Right cardiac atrium (tissue), 5 donors: ENCODE data around the gene TMEM236. TPM values are rescaled to one million over a fixed set of nuclear protein-coding genes. Genes with fewer than 3 reads are reported as not detected.
A peak's percentile ranks its signal among the peaks of the same experiment; 100 is the strongest.

ENCODE experiments used
- ATAC-seq, 2 donors: fragments of 200-7000 bp; cut with Tn5 transposase; one replicate each; pipeline versions ENCODE4 v1.8.0 to v1.9.1; 2020; ENCODE audit warnings: moderate library complexity in 2 of 2, mild to moderate bottlenecking in 1 of 2
- DNase-seq, 3 donors: peaks; one replicate each; pipeline ENCODE4 v3.0.0-alpha.2; 2020
- H3K27ac ChIP-seq: one replicate; pipeline ENCODE4 v1.5.1; 2013; ENCODE audit warnings: mild to moderate bottlenecking, low read length, control low read depth, moderate library complexity
- H3K27me3 ChIP-seq: one replicate; pipeline ENCODE4 v1.6.1; 2013; ENCODE audit not compliant: control insufficient read depth, insufficient read depth
- H3K4me1 ChIP-seq: one replicate; pipeline ENCODE4 v1.6.1; 2013; ENCODE audit warnings: low read length; ENCODE audit not compliant: control insufficient read depth, insufficient read depth
- H3K4me3 ChIP-seq: one replicate; pipeline ENCODE4 v1.5.1; 2013; ENCODE audit warnings: low read length, control low read depth
- H3K9me3 ChIP-seq: one replicate; pipeline ENCODE4 v1.6.1; 2013; ENCODE audit warnings: low read length; ENCODE audit not compliant: control insufficient read depth
- WGBS: extraction: QIAGEN DNeasy Blood & Tissue Kit; methylation state at CpG from one replicate; pipeline ENCODE4 v1.1.7; 2013; 5-methylcytosine and 5-hydroxymethylcytosine counted together
- intact Hi-C, 4 donors: fragments of 100-400 bp; cut with DNase I; formaldehyde crosslinking; loops; one replicate each; pipeline versions ENCODE4 v1.11.0 to v1.14.0; 2022 to 2023
- polyA plus RNA-seq: library from polyadenylated mRNA; stranded (reverse); fragments of 200-250 nt; gene quantifications from one replicate; pipeline ENCODE4 v1.2.3, GENCODE V29; 2013
- total RNA-seq, 4 donors: library from RNA; stranded (reverse); fragmentation: NEBNext Ultra II Directional; extraction: Animal tissue kit (Norgen Biotek cat#: 25700); gene quantifications; one replicate each; pipeline ENCODE4 v1.2.1, GENCODE V29; 2021
- donor health status: healthy with polysubstance abuse.
- donor health status: DM: no; HTN: yes; CAD: no.
- donor health status: DM: no; HTN: no; CAD: no.
- donor health status: DM: no; HTN: yes; CAD: no; lungs with severe emphysema.
- donor health status: DM: yes; HTN: yes; CAD: no.

The TMEM236 gene
- total and polyA plus RNA-seq, 5 donors: 0.27 to 1.0 (median 0.71) TPM

DNA sequence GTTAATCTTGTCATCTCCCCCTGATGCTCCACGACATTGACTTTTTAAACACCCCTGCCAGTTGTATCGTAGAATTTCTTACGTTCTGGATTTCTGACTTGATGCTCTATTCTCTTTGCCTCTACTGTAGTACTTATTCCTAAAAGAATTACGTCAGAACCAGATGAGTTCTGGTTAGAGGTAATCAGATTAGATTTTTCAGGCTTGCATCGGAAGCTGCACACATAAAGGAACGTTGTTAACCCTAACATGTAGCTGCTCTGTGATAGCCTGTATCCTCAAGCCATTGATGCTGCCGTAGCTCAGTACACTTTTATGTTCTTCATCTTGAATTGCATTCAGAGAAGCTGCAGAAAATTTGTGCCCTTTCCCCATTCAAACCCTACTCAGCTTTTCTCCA is 26.3 kb upstream of the TMEM236 start:
- no peak overlapping the region for H3K27ac ChIP-seq
- no peak for ATAC-seq
- 81% methylated on average over 7 of the region's 7 CpGs for WGBS

DNA sequence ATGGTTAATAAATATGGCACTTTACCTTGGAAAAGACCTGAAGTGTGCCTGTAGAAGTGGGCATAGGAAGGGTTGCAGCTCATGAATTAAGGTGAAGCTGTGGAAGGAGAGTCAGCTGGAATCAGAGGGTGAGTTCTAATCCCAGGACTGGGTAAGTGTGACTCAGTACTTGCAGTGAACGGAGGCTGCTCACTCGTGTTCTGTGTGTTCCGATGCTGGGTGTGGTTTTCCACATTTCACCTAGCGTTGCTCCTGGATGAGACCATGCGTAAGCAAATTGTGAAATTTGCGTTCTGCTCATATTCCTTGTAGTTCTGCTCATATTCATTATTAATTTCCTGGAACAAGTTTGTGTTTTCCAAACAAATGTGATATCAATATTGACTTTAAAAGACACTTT is 22.4 kb upstream of the TMEM236 start:
- WGBS: 87% methylated on average over 6 of the region's 6 CpGs
- no peaks in the 10 kb centered on the region for H3K9me3 ChIP-seq
- H3K4me3 ChIP-seq: no peak overlapping the region
- no peak for ATAC-seq
- no peak overlapping the region for H3K27ac ChIP-seq
- intact Hi-C loops: loop anchor here in 1 of 4 donors (10.0 kb wide), 1 partner anchor 115 kb away; the partner anchor contains the start of gene HACD1
- no peaks in the 10 kb centered on the region for H3K27me3 ChIP-seq
- H3K4me1 ChIP-seq: peaks cover 4% of the 10 kb centered on the region
- no peak for DNase-seq

More for the DNA sequence above, 26.3 kb upstream of the TMEM236 start:
- no peaks in the 10 kb centered on the region for H3K4me1 ChIP-seq
- intact Hi-C loops: no loop called here
- no peak for DNase-seq
- H3K4me3 ChIP-seq: no peak overlapping the region
- H3K27me3 ChIP-seq: no peaks in the 10 kb centered on the region
- H3K9me3 ChIP-seq: no peaks in the 10 kb centered on the region

DNA sequence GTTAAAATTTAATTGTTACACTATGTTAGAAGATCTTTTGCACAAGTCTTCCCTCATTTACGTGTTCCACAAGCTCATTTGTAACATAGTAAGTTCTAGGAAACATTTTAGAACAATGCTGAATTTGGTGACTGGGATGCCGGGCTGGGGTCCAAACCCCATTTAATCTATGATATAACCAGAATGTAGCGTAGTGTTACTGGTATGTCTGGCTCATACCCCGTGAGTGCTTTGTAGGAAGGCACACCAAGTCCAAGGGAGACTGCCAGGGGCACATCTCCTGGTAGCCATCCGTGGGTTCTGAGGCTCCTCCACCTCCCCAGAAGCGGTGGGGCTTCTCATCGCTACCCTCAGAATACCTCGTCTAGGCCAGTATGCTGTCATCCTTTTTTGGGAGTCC is 21.3 kb upstream of the TMEM236 start:
- peaks cover 5% of the 10 kb centered on the region for H3K4me1 ChIP-seq
- no peaks in the 10 kb centered on the region for H3K27me3 ChIP-seq
- intact Hi-C loops: loop anchor here in 1 of 4 donors (10.0 kb wide), 1 partner anchor 116 kb away; the partner anchor contains the start of gene HACD1
- WGBS: 62% methylated on average over 8 of the region's 8 CpGs
- DNase-seq (peak in 1 of 3 donors; percentile 53), ATAC-seq (peak; percentile 56 to 74)
- no peak overlapping the region for H3K27ac ChIP-seq
- no peak overlapping the region for H3K4me3 ChIP-seq
- no peaks in the 10 kb centered on the region for H3K9me3 ChIP-seq

DNA sequence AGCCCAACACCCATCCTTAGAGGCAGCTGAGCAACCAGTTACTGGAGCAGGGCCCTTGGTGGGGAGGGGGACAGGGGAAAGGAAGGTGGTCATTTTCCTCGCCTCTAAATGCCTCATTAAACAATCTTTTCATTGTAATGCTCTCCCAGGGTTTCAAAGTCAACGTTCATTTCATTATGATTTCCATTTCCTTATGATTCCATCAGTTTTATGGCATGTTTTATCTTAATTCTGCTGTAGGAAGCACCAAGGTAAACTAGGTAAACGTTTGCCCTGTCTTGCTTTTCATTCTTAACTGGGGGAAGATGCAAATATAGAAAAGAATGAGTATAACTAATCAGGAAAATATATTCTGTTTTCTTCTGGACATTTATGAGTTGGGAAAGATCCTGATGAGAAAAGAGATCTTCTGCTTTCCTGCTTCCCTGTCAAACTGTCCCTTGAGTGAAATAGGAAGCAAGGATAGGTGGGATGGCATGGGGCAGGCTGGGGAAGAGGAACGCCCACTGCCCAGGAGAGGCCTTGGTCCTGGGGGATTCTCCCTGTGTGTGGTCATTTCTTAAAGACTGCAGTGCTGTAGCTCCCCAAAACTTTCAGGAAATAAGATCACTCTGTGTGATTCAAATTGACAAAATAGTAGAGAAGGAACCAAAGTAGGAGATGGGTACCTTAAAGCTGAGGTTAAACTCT is 20.5 kb upstream of the TMEM236 start:
- Histone ChIP-seq H3K4me3 (no peak overlapping the region), H3K4me1 (peaks cover 5% of the 10 kb centered on the region), H3K9me3 (no peaks in the 10 kb centered on the region), H3K27me3 (no peaks in the 10 kb centered on the region), H3K27ac (no peak overlapping the region)
- intact Hi-C loops: loop anchor here in 1 of 4 donors (10.0 kb wide), 1 partner anchor 117 kb away; the partner anchor contains the start of gene HACD1
- ATAC-seq (no peak), DNase-seq (no peak)
- WGBS: 67% methylated on average over 4 of the region's 4 CpGs

DNA sequence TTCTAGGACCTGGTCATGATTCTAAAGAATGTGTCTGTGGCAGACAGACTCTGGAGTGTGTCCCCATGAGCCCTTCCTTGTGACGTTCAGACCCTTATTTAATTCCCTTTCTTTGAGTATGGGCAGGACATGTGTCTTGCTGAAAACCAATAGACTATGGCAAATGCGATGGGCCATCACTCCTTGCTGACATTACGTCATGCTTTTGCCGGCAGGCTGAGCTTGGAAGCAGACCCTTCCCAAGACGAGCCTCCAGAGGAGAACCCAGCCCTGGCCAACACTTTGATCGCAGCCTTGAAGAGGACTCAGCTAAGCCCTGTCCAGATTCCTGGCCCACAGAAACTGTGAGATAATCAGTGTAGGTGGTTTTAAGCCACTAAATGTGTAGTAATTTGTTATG is 18.4 kb upstream of the TMEM236 start:
- WGBS: 93% methylated on average over 6 of the region's 6 CpGs
- ATAC-seq: no peak
- intact Hi-C loops: loop anchor here in 1 of 4 donors (10.0 kb wide), 1 partner anchor 119 kb away; the partner anchor contains the start of gene HACD1

DNA sequence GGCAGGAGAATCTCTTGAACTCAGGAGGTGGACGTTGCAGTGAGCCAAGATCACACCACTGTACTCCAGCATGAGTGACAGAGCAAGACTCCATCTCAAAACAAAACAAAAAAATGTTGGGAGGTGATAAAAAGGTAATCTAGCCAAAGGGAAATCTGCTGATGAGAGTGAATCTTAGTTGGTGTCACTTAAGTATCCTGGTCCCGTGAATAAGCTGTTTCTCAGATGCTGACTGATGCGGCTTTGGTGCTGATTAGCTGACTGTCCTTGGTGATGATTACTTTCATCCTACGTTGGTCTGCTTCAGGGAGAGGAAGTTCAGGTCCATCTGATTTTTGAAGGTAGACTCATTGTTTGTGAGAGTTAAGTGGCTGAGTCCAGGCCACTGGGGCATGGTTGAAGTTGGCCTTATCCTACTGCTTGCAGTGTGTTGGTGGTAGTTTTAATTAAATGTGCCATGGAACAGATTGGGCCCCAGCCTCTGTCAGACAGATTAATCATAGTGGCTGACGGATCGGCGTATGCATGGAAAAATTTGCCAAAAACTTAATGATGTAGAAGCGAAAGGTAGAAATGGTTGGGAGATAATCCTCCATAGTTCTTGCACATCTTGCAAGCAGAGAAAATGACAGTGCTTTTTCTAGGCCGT is 17.4 kb upstream of the TMEM236 start:
- 78% methylated on average over 9 of the region's 9 CpGs for WGBS

More for the DNA sequence above, 18.4 kb upstream of the TMEM236 start:
- no peak for DNase-seq
- Histone ChIP-seq H3K4me1 (peaks cover 5% of the 10 kb centered on the region), H3K27ac (no peak overlapping the region), H3K9me3 (no peaks in the 10 kb centered on the region), H3K4me3 (no peak overlapping the region), H3K27me3 (no peaks in the 10 kb centered on the region)

DNA sequence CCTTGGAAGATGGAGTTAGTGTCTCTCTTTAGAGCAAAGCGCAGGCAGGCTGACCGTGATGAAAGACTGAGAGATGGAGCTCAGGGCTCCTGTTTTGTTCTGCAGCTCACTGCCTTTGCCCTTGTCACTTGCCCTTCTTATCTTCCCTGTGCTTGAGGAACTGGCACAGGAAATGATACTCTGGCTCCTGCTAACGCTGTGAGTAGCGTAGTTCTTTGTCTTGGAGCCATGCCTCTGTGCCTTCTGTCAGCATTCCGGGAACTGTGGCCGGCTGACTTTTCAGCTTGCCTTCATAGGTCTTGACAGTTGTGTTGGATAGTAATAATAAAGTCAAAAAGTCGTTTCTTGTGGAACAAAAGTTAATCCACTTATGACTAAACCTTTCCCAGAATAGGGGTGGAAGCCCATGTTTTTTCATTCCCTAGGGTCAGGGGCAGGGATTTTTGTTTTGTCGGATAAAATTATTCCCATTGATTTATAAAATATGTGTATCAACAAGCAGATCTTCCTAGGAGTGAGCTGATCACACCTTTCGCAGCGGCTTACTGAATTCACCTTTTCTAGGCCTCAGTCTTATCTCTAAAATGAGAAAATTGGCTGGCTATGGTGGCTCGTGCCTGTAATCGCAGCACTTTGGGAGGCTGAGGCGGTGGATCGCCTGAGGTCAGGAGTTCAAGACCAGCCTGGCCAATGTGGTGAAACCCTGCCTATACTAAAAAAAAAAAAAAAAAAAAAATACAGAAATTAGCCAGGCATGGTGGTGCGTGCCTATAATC is 16.6 kb upstream of the TMEM236 start:
- DNase-seq: peak; percentile 59 to 81 (median 64)
- no peak overlapping the region for H3K4me3 ChIP-seq
- peak; percentile 85 to 89 for ATAC-seq
- H3K27me3 ChIP-seq: no peaks in the 10 kb centered on the region
- H3K27ac ChIP-seq: peak overlapping the region; percentile 20
- H3K4me1 ChIP-seq: peaks cover 5% of the 10 kb centered on the region
- WGBS: 47% methylated on average over 15 of the region's 15 CpGs
- intact Hi-C loops: loop anchor here in 1 of 4 donors (10.0 kb wide), 1 partner anchor 121 kb away; the partner anchor contains the start of gene HACD1
- H3K9me3 ChIP-seq: no peaks in the 10 kb centered on the region

More for the DNA sequence above, 17.4 kb upstream of the TMEM236 start:
- H3K27ac ChIP-seq: peak overlapping the region; percentile 20
- intact Hi-C loops: loop anchor here in 1 of 4 donors (10.0 kb wide), 1 partner anchor 120 kb away; the partner anchor contains the start of gene HACD1
- no peaks in the 10 kb centered on the region for H3K9me3 ChIP-seq
- H3K4me1 ChIP-seq: peaks cover 5% of the 10 kb centered on the region
- no peak overlapping the region for H3K4me3 ChIP-seq
- H3K27me3 ChIP-seq: no peaks in the 10 kb centered on the region
- ATAC-seq: no peak
- DNase-seq: no peak

DNA sequence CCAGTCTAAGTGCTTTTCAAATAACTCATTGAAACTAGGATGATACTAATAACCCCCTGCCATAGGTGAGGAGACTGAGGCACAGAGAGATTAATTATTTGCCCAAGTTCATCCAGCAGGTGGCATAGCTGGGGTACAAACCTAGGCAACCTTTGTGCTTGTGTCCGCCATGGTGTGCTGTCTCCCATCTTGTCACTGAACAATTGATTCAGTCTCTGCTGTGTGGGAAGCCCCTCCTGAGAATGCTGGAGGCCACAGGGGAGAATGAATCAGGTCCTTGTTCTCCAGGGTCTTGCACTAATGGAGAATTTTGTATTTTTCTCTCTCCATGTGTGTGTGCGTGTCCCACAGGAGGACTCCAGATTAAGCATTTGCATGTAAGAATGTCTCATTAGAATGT is 15.8 kb upstream of the TMEM236 start:
- H3K27ac ChIP-seq: no peak overlapping the region
- ATAC-seq: no peak
- no peak overlapping the region for H3K4me3 ChIP-seq
- intact Hi-C loops: loop anchor here in 1 of 4 donors (10.0 kb wide), 1 partner anchor 121 kb away; the partner anchor contains the start of gene HACD1
- no peaks in the 10 kb centered on the region for H3K27me3 ChIP-seq
- WGBS: 95% methylated on average over 2 of the region's 2 CpGs
- no peak for DNase-seq
- no peaks in the 10 kb centered on the region for H3K9me3 ChIP-seq
- peaks cover 5% of the 10 kb centered on the region for H3K4me1 ChIP-seq

DNA sequence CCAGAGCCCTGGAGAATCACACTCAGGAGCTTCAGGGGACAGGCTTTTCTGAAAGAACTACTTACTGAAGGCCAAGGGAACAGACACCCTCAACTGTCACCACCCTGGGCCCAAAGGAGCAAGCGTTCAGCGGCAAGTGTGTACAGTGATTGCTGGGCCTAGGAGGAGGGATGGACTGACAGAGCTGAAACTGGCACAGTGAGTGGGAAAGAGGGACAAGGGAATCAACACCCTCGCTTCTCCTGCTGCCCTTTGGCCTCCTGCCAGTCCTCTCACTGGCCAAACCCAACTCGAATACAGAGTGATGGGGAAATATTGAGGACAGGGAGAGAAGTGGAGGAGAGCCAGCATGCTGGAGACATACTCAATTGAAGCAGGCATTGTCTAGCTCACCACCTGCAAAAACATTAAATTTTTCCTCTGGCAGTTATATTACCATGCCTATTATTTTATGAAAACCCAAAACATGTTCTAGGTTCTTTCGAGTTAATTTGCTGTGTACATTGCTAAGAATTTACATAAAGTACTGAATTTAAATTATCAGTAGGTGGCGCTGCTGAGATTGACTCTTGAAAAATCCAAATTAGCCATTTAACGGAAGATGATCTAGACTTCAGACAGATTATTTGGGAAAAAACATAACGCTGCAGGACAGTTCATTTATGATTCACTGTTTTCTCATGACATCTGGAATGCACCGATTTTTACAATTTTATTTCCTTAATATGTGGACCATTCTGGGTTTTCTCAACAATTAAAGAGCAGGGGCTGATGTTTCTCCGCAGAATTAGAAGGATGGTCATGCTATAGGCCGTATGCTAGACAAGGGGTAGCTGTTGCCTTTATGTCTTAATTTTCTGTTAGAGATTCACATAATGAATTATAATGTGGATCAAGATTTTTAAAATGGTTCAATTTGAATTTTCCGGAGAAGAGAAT is 14.7 kb upstream of the TMEM236 start:
- H3K27ac ChIP-seq: peak overlapping the region; percentile 14

DNA sequence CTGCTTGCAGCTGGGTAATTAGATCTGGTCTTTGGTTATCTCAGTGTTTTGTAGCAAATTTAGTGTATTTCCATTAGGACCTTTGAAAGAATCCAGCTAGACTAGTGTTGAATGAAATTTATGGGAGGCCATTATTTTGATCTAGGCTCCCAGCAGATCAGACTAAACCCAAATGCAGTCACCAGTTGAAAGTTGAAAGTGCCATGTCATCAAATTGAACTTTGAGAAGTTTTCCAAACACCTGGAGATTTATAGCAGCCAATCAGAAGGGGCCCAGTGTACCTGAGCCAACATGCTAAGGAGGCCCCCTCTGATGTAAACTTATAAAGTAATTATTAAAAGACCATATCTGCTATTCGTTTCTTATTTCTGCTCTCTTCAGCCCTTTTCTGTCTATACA is 11.3 kb upstream of the TMEM236 start:
- no peaks in the 10 kb centered on the region for H3K4me1 ChIP-seq
- H3K27ac ChIP-seq: no peak overlapping the region
- intact Hi-C loops: loop anchor here in 3 of 4 donors (5.0 kb wide), 1 partner anchor 133 kb away; no protein-coding TSS in a partner anchor
- no peak for ATAC-seq
- no peak overlapping the region for H3K4me3 ChIP-seq
- 92% methylated on average over 1 of the region's 1 CpG for WGBS
- no peak for DNase-seq
- no peaks in the 10 kb centered on the region for H3K9me3 ChIP-seq
- no peaks in the 10 kb centered on the region for H3K27me3 ChIP-seq

More for the DNA sequence above, 14.7 kb upstream of the TMEM236 start:
- intact Hi-C loops: loop anchor here in 1 of 4 donors (10.0 kb wide), 1 partner anchor 122 kb away; the partner anchor contains the start of gene HACD1
- Histone ChIP-seq H3K4me3 (no peak overlapping the region), H3K4me1 (peaks cover 5% of the 10 kb centered on the region), H3K27me3 (no peaks in the 10 kb centered on the region), H3K9me3 (no peaks in the 10 kb centered on the region)
- ATAC-seq (peak; percentile 49 to 64), DNase-seq (peak; percentile 76 to 85 (median 84))
- 43% methylated on average over 12 of the region's 12 CpGs for WGBS
